A673 (cell line): ENCODE results near the gene EVI5L. TPM values are rescaled to one million over a fixed set of nuclear protein-coding genes. Genes with fewer than 3 reads are reported as not detected.

ENCODE experiments used
- BruUV-seq: library from RNA; stranded (reverse); fragments of 400-500 nt; replicated peaks from 2 replicates; lab custom pipeline; 2021; lab: Mats Ljungman, UMichigan
- CTCF ChIA-PET: fragments of 300-600 bp; sonication (Branson Sonifier 250); formaldehyde crosslinking; loops from one replicate; lab custom pipeline; 2022; ENCODE audit warnings: antibody characterized with exemption; lab: Charles Lee
- POLR2A ChIA-PET: fragments of 300-600 bp; sonication (Branson Sonifier 250); formaldehyde crosslinking; loops from one replicate; lab custom pipeline; 2022; ENCODE audit warnings: antibody characterized with exemption; ENCODE audit not compliant: low non-redundant PET; lab: Charles Lee
- DNase-seq: peaks from one replicate; pipeline ENCODE4 v3.0.0-alpha.2; 2015; ENCODE audit warnings: low spot score
- H3K27ac ChIP-seq: fragments of 200-600 bp; sonication (generic); 2 replicates; pipeline ENCODE4 v1.5.1; 2016; ENCODE audit warnings: mixed run types, low read depth, mild to moderate bottlenecking, mixed read lengths, antibody characterized with exemption, low read length; ENCODE audit not compliant: poor library complexity, severe bottlenecking
- H3K27me3 ChIP-seq: fragments of 200-600 bp; sonication (generic); replicated peaks from 2 replicates; pipeline ENCODE4 v1.6.1; 2017; ENCODE audit warnings: mixed run types, low read depth, mild to moderate bottlenecking, mixed read lengths, antibody characterized with exemption, low read length; ENCODE audit not compliant: insufficient read depth, poor library complexity
- H3K36me3 ChIP-seq: fragments of 200-600 bp; sonication (generic); 2 replicates; pipeline ENCODE4 v1.6.1; 2016; ENCODE audit warnings: mixed run types, mild to moderate bottlenecking, mixed read lengths, antibody characterized with exemption, low read length; ENCODE audit not compliant: insufficient read depth, poor library complexity, severe bottlenecking
- H3K4me1 ChIP-seq: fragments of 200-600 bp; sonication (generic); 2 replicates; pipeline ENCODE4 v1.6.1; 2017; ENCODE audit warnings: mixed run types, mild to moderate bottlenecking, mixed read lengths, antibody characterized with exemption, low read length; ENCODE audit not compliant: insufficient read depth, poor library complexity, severe bottlenecking
- H3K4me3 ChIP-seq: fragments of 200-600 bp; sonication (generic); 2 replicates; pipeline ENCODE4 v1.5.1; 2016; ENCODE audit warnings: low read depth, mixed run types, mild to moderate bottlenecking, mixed read lengths, low read length; ENCODE audit not compliant: poor library complexity, severe bottlenecking
- H3K9me3 ChIP-seq: fragments of 200-600 bp; sonication (generic); 2 replicates; pipeline ENCODE4 v1.6.1; 2016; ENCODE audit warnings: mixed run types, low read depth, mild to moderate bottlenecking, mixed read lengths, antibody characterized with exemption, low read length; ENCODE audit not compliant: poor library complexity, severe bottlenecking
- CTCF ChIP-seq: fragments of 300-800, 200-600 bp; sonication (generic); conservative IDR thresholded peaks from 2 replicates; pipeline ENCODE4 v1.5.1; 2017; ENCODE audit warnings: low read depth, mild to moderate bottlenecking, antibody characterized with exemption, low read length, moderate library complexity, mixed read lengths
- EZH2 ChIP-seq: fragments of 200-600 bp; sonication (generic); IDR thresholded peaks from 2 replicates; pipeline ENCODE4 v1.6.1; 2017; ENCODE audit warnings: borderline replicate concordance, low read depth, mild to moderate bottlenecking, mixed read lengths, antibody characterized with exemption, low read length; ENCODE audit not compliant: poor library complexity, severe bottlenecking
- intact Hi-C: fragments of 100-400 bp; cut with micrococcal nuclease; formaldehyde crosslinking; loops from one replicate; pipeline ENCODE4 v1.10.0; 2022; ENCODE audit not compliant: unreplicated experiment
- total RNA-seq: library from RNA; stranded (reverse); gene quantifications from 2 replicates; pipeline ENCODE4 v1.2.3, GENCODE V29; 2021

EVI5L gene
- total RNA-seq, 1 experiment from 2014 or later, result 4.8 TPM

DNA sequence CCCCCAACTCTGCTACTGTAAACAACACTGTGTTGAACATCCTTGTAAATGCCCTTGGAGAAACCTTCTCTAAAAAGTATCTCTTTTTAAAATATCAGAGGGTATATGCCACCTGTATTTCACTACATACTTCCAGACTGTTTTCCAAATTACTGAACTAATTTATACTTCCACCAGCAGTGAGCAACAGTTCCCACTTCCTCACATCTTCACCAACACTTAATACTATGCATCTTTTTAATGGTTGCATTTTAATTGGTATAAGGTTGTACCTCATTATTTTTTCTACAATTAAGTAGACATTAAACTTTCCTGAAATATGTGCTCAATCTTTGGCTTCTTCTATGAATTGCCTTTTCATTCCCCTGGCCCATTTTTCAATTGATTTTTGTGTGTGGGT, 45.2 kb upstream of the EVI5L start:
- Histone ChIP-seq H3K27me3 (peaks cover 48% of the 10 kb centered on the region), H3K27ac (no peak overlapping the region), H3K36me3 (no peaks in the 10 kb centered on the region), H3K9me3 (no peaks in the 10 kb centered on the region), H3K4me1 (no peaks in the 10 kb centered on the region), H3K4me3 (no peak overlapping the region)
- ChIA-PET POLR2A (no interaction called here), CTCF (no interaction called here)
- TF ChIP-seq CTCF (no peak), EZH2 (no peak)
- intact Hi-C loops, result no loop called here
- no peak for DNase-seq
- BruUV-seq, result no TSS peak

GRCh38 chr19:7787141-7787540, 42.9 kb upstream of the EVI5L start:
- Histone ChIP-seq H3K9me3 (no peaks in the 10 kb centered on the region), H3K27me3 (peaks cover 43% of the 10 kb centered on the region), H3K4me3 (no peak overlapping the region), H3K36me3 (no peaks in the 10 kb centered on the region), H3K27ac (no peak overlapping the region), H3K4me1 (no peaks in the 10 kb centered on the region)
- TF ChIP-seq EZH2 (no peak), CTCF (no peak)
- ChIA-PET CTCF (no interaction called here), POLR2A (no interaction called here)
- no TSS peak for BruUV-seq
- no peak for DNase-seq
- intact Hi-C loops, result no loop called here

- TF ChIP-seq CTCF, result no peak
- peak; percentile 16 for TF ChIP-seq EZH2
- no TSS peak for BruUV-seq
- POLR2A ChIA-PET, result no interaction called here
- Histone ChIP-seq H3K36me3 (no peaks in the 10 kb centered on the region), H3K27ac (no peak overlapping the region), H3K4me1 (no peaks in the 10 kb centered on the region), H3K4me3 (no peak overlapping the region), H3K9me3 (no peaks in the 10 kb centered on the region), H3K27me3 (peaks cover 40% of the 10 kb centered on the region)
- CTCF ChIA-PET, result no interaction called here
- intact Hi-C loops, result no loop called here
- DNase-seq, result no peak
These were observed 42.3 kb upstream of the EVI5L start for GRCh38 chr19:7787602-7788177.
